HG03457 (cell line): ENCODE data around the gene ACOT7.

Source experiments
- ATAC-seq: cut with Tn5 transposase; IDR thresholded peaks from one replicate; pipeline ENCODE4 v1.9.1; 2021; ENCODE audit warnings: moderate number of reproducible peaks; ENCODE audit not compliant: unreplicated experiment

ACOT7 gene

DNA sequence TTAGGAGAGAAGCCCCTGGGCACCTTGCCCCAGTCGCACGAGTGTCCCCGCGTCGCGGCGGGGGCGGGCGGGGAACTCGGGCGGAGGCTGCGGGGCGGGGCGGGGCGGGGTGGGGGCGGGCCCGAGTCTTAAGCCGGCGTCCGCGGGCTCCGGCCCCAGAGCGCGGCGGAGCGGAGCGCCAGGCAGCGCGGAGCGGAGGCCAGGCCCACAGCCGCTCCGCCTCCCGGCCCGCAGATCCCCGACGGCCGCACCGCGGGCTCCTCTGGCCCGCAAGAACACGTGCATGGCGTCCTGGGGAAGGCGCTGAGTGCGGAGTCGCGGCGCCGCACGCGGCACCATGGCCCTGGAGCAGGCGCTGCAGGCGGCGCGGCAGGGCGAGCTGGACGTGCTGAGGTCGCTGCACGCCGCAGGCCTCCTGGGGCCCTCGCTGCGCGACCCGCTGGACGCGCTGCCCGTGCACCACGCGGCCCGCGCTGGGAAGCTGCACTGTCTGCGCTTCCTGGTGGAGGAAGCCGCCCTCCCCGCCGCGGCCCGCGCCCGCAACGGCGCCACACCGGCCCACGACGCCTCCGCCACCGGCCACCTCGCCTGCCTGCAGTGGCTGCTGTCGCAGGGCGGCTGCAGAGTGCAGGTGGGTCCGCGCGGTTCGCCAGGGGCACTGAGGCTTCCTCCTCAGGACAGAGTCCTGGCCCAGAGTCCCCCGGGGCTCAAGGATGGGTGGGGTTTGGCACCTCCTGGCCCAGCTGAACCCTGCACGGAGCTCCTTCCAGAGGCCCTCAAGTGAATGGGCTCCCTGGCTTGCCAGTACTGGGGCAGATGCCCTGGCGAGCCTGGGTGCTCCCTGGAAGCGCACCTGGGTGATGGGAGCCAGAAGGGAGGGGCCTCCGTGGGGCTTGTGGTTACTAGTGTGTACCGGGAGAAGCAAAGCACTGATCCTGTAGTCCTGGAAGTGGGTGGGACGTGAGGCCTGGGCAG is 31.3 kb upstream of the ACOT7 start, which contains the start of gene ESPN:
ESPN (plus strand) TSS at position 158 of the 975 bp plus-strand sequence; CDS start at position 338, 180 bp downstream.
- no peak for ATAC-seq

DNA sequence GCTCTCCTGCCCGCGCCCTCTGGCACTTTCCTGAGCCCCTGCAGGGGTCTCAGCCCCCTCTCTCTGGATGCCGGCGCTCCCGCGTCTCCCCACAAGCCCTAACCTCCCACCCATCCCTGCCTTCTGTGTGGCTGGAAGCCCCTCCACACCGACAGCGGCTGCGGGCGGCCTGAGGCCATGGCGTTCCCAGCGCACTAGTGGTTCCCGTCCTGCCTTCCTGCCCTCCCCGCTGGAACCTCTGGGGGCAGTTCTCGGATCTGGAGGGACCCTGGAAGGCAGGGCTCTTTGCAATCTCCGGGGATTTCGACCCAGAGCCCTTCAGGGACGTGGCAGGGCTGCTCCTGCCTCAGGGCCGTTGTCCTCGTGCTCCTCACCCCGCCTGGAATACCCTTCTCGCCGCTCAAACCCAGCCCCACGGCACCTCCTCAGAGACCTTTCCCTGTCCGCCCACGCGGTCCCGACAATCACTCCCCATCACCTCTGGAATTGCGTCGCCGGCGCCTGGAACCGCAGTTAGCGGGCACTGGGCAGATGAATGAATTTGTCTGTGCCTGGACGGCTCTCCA is 30.5 kb upstream of the ACOT7 start:
- no peak for ATAC-seq

DNA sequence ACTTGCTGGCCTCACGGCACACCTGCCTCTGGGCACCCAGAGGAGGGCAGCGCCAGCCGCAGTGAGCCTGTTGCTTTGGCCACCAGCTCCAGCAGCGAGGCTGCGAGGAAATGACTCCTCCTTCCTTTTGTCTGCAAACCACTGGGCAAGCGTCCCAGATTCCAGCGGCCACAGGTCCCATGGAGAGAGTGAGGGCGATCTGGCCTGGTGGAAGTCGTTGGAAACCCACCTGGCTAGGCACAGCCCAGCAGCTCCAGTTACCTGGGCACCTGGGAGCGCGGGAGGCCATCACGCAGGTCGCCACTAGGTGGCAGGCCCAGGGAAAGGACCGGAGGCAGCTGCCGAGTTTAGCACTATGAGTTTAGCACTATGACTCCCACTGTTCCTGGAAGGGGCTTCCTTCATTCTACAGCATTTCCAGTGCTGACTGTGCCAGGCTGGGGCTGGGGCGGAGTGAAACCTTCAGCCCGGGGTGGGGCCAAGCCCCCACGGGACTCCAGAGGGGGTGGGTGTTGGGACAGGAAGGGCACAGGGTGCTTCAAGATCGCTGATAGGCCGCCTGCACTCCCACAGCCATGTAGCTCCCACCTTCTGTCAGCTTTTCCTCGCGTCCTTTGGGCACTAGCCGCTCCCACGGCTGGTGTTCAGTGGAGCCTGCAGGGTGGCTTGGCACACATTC is 29.9 kb upstream of the ACOT7 start:
- ATAC-seq, result no peak

DNA sequence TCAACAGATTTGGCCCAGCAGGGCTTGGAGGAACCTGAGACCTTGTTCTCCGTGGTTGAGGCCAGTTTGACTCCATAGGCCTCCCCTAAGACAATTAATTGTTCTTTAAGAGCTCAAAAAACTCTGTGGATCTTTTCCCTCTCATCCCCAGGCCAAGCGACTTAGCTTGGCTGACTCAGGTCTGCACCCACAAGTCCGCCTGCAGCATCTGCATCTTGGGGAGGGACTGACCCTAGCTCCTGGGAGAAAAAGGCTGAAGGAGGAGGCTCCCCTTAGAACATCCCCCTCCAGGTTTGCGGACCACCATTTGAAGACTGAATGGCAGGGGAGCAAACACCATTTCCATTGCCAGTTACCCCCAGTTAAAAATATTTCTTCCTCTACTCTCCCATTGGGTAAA is 27.7 kb upstream of the ACOT7 start:
- ATAC-seq, result no peak

DNA sequence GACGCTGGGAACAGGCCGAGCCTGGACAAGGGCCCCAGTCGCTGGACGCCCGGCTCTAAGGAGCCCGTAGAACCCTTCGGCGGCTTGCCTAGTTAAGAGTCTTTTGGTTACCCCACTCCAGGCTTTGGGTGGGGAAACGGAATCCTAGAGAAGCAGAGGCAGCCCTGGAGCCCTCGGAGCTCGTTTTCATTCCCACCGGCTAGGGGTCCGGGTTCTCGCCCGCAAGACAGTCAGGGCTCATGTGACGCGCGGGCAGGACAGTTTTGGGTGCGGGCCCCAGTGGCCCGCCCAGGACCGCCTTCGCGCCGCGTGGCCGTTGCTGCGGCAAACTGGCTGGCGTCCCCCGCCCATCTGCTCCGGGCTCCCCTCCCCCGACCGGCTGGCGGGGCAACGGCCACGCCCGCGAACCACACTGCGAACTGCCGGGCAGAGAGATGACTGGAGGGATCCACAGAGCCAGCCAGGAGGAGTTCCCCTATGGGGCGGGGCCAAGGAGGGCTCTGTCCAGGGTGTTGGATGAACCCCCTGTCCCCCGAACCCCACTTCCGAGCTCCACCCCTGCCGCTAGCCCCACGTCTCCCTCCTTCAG is 27.0 kb upstream of the ACOT7 start:
- ATAC-seq, result no peak

DNA sequence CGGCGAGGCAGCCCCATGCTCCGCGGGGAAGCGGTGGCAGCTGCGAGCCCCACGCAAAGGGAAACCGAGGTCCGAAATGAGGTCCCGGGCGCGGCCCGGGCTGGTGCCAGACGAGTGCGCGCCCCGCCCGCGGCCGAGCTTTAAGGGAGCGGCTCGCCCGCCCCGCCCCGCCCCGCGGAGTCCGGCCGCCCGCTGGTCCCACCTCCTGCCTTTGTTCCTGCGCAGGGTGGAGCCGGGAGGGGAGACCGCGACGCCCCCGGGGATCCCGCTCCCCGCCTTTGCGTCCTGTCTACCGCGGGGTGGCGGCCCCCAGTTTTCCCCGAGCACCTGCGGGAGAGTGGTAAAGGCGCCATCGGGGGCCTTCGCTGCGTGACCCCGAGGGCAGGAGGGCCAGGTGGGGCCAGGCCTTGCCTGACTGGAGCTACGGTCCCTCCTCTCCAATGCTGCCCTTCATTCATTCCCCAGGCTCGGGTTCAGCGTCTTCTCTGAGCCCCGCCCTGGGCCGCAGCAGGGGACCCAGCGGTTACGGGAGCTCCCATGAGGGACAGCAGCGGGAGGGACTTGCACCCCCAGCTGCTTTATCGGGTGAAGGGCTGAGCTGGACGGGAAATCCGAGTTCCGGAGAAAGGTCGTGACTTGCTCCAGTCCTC is 26.4 kb upstream of the ACOT7 start, which contains the start of gene HES2:
HES2 (minus strand) TSS at position 116 of the 650 bp plus-strand sequence; CDS start at position 17, 99 bp downstream.
- ATAC-seq, result no peak

DNA sequence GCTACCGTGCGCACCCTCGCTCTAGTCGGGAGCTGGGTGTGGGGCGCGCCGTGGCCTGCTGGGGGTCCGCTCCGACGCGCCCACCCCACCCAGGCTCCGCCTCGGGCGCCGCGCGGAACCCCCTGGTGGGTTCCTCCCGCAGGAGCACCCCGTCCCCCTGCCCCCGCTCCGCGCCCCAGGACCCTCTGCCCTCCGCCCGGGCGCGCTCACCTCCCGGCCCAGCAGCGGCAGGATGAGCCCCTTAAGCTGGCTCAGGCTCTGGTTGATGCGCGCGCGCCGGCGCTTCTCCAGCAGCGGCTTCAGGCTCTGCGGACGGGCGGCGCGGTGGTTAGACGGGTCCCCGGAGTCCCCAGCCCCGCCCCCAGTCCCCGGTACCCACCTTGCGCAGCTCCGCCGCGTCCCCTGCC is 25.8 kb upstream of the ACOT7 start:
- ATAC-seq, result no peak

DNA sequence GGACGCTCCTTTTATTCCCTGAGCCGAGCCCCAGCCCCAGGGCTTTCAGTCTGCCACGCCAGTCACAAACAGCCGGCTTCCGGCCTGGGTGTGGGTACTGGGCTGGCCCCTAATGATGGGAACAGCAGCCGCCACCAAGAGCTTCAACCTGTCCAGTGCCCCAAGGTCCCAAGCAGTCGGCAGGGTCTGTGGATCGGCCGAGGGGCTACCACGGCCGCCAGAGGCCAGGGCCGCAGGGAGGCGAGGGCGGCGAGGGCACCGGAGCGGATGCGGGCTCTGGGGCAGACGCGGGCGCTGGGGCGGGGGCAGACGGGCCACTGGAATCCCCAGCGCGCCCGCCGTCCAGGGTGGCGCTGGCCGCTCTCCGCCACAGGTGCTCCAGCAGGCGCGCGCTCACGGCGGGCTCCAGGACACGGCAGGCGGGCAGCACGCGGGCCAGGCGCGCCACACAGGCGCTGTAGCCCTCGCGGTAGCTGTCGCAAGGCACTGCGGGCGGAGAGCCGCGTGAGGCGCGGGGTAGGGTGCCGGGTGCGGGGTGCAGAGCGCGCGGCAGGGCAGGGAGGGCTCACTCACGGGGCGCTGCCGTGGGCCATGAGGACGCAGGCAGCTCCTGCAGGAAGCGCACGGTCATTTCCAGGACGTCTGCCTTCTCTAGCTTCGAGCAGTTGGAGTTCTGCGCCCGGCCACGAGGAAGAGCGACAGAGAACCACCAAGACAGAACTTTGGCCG is 25.3 kb upstream of the ACOT7 start:
- ATAC-seq, result no peak

DNA sequence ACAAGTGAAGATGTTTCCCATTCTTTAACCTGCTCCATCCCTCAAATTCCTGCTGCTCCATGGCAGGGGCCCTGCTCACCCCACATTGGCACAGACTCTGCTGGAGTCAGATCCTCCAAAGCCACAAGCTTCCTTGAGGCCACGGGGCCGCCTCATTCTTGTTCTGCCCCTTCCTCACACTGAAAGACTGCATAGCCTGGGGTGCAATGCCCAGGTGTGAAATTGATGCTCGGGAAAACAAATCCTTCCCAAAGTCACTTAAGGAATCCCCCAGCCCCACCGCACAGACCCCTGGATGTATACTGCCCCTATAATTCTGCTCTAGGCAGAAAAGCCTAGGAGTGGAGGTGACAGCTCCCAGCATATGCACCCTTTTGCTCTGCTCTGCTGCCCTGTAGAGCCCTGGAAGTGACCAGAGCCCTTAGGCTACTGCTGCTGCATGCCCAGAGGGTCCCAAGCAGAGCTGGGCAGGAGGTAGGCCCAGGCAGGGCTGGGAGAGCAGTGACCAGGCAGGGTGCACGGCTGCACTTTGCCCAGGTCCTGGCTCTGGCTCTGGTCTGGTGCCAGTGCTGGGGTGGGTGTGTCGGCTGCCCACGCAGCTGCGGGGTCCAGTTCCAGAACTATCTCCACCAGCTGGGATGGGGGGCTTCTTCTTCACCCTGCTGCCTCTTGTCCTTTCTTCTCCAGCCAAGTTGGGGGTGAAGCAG is 24.5 kb upstream of the ACOT7 start:
- no peak for ATAC-seq

DNA sequence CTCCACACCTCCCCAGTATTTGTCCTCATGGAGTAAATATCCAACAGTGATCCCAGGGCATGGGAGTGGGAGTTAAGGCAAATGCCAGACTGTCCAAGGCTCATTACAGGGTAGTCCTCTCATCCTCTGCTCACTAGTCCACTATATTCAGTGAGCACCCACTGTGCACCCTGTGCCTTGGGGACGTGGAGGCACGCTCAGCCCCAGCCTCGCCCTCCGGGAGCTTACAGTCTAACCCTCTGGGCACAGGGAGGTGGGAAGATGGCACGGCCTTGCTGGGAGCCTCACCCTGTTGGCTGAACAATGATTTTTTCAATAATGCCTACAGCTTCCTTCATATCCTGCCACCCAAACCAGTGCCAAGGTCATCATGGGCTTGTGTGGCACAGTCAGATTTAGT is 23.3 kb upstream of the ACOT7 start:
- no peak for ATAC-seq

DNA sequence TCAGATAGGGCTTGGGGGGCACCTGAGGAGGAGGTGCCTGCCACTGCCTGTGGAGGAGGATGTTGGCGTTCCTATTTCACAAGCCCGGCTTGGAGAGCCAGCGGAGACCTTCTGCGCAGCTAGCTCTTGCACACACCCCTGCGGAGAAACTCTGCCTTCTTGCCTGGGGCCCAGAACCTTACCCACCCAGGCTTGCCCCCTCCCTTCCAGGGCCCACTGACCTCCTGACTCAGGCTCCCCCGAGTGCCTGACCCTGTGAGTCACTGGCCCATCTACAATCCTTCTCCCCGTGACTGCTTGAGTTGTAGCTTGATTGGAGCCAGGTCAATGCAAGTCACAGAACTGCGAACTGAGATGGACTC is 22.7 kb upstream of the ACOT7 start:
- ATAC-seq, result no peak

DNA sequence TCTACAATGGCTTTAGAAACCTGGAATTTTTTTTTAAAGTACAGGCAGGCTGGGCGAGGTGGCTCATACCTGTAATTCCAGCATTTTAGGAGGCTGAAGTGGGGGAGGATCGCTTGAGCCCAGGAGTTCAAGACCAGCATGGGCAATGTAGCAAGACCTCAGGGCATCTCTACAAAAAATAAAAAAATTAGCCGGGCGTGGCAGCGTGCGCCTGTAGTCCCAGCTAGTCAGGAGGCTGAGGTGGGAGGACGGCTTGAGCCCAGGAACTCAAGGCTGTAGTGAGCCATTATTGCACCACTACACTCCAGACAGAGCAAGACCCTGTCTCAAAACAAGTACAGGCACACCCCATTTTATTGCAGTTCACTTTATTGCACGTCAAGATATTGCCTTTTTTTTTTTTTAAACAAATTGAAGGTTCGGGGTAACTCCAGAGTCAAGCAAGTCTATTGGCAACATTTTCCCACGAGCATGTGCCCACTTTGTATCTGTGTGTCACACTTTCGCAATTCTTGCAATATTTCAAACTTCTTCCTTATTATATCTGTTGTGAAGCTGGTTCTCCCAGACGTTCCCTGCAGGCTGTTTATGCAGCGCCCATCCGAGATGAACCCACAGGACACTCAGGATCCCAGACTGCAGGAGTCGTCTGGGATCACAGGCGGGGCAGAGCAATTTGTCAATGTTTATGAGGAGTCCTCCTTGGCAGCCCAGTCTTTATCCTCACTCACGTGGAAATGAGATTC is 21.5 kb upstream of the ACOT7 start:
- no peak for ATAC-seq

DNA sequence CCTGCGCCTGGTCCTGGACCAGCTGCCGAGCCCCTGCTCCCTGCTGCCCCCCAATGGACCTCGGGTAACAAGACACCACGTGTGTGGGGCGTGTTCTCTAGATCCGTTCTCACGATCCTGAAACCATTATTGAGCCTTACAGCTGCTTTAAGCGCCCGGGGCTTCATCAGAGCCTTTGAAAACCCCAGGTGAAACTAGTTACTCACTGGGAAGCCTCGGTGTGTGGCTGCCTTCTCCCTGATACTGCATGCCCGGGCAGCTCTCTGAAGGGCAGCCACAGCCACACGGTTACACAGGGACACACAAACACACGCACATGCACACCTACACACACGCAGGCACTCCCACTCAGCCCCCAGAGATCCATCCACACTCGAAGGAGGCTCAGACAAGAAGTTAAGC is 20.9 kb upstream of the ACOT7 start:
- ATAC-seq, result no peak

DNA sequence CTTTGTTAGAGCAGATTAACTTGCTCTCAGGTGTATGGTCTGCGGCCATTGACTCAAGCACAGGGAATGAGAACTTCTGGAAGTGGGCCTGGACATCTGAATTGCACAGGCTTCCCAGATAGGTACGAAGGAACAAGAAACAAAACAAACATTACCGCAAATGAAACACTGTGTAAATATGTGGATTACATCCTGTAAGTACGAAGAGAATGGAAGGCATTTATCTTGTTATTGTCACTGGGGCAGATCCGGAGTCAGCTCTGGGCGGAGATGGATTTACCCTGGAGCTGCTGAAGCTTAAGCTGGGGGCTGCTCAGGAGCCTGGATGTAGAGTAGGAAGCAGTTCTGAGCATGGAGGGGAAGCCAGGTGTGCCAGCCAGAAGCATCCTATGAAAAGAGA is 19.3 kb upstream of the ACOT7 start:
- ATAC-seq, result no peak

DNA sequence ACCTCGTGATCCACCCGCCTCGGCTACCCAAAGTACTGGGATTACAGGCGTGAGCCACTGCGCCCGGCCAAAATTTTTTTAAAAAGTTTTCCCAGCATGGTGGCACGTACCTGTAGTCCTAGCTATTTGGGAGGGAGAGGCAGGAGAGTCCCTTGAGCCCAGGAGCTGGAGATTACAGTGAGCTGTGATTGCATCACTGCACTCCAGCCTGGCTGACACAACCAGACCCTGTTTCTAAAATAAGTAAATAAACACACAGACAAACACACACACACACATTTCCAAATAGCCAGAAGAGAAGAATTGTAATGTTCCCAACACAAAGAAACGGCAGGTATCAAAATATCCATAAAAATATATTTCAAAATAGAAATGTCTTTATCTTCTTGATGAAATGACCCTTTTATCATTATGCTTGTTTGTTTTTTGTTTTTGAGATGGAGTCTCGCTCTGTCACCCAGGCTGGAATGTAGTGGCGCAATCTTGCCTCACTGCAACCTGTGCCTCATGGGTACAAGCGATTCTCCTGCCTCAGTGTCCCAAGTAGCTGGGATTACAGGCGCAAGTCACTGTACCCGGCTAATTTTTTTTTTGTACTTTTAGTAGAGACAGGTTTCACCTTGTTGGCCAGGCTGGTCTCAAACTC is 16.8 kb upstream of the ACOT7 start:
- no peak for ATAC-seq

DNA sequence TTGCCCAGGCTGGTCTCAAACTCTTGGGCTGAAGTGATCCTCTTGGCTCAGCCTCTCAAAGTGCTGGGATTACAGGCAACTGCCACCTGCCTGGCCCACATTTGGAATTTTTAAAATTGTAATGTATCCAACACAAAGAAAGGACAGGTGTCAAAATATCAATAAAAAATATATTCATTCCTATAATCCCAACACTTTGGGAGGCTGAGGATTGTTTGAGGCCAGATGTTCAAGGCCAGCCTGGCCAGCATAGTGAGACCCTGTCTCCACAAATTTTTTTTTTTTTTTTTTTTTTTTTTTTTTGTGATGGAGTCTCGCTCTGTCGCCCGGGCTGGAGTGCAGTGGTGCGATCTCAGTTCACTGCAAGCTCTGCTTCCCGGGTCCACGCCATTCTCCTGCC is 16.2 kb upstream of the ACOT7 start:
- ATAC-seq, result no peak

DNA sequence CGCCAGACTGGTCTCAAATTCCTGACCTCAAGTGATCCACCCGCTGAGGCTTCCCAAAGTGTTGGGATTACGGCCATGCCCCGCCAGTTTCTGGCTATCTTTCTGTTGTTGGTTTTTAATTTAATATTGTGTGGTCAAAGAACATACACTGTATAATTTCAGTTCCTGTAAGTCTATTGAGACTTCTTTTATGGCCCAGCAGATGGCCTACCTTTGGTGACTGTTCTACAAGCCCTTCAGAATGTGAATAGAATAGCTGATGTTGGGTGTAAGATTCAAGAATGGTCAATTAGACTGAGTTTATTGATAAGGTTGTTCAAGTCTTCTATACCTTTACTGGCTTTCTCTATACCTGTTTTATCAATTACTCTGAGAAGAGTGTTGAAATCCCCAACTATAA is 15.5 kb upstream of the ACOT7 start:
- no peak for ATAC-seq

DNA sequence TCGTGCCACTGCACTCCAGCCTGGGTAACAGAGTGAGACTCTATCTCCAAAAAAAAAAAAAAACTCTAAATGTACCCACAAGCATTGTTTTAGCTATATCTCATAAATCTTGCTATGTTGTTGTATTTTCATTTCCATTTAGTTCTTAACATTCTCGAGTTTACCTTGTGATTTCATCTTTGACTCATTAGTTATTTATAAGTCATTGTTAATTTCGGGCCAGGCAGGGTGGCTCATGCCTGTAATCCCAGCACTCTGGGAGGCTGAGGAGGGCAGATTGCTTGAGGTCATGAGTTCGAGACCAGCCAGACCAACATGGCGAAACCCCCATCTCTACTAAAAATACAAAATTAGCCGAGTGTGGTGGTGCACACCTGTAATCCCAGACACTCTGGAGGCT is 14.5 kb upstream of the ACOT7 start:
- ATAC-seq, result no peak
